ENCODE data around the gene FOXF1.

- TF ChIP-seq CTCF (IDR thresholded peaks at IDR 0.05) (no peak), POLR2A (IDR thresholded peaks at IDR 0.05) (no peak)
Observed at GRCh38 chr16:86537486-86537885, 27.2 kb downstream of the FOXF1 start.

Data from upper lobe of left lung (tissue), 4 donors.